DMS114 treated with DMSO at 0.1 percent for 48 hours (cell line): ENCODE data around the gene GRIN3A.
"Not testable (repeated sequence)": the region's sequence is repeated elsewhere in the genome, so short reads cannot be mapped to it uniquely, and the experiment has no call there.

ENCODE experiments used
- DNase-seq: peaks from one replicate; lab custom pipeline; 2025; ENCODE audit not compliant: unreplicated experiment; lab: John Stamatoyannopoulos, UW

GRIN3A gene

GRCh38 chr9:101585740-101586139 is 152.7 kb downstream of the GRIN3A start:
- DNase-seq: no peak

- no peak for DNase-seq
Observed at GRCh38 chr9:101582553-101582952, 155.9 kb downstream of the GRIN3A start.

- DNase-seq: no peak
Observed at GRCh38 chr9:101579711-101580545, 158.5 kb downstream of the GRIN3A start.

GRCh38 chr9:101578378-101578777 is 160.1 kb downstream of the GRIN3A start:
- no peak for DNase-seq

GRCh38 chr9:101574731-101575333 is 163.6 kb downstream of the GRIN3A start:
- DNase-seq: no peak

- no peak for DNase-seq
Observed at GRCh38 chr9:101572316-101572715, 166.1 kb downstream of the GRIN3A start.

GRCh38 chr9:101571114-101571513 is 167.3 kb downstream of the GRIN3A start:
- DNase-seq: no peak

GRCh38 chr9:101569741-101570501 is 168.5 kb downstream of the GRIN3A start:
- no peak for DNase-seq

GRCh38 chr9:101567725-101568350 is 170.6 kb downstream of the GRIN3A start:
- DNase-seq: no peak

GRCh38 chr9:101566904-101567724 is 171.3 kb downstream of the GRIN3A start:
- peak; percentile 8 for DNase-seq

GRCh38 chr9:101564252-101564651 is 174.2 kb downstream of the GRIN3A start:
- no peak for DNase-seq

- no peak for DNase-seq
Observed at GRCh38 chr9:101562966-101563365, 175.5 kb downstream of the GRIN3A start.

GRCh38 chr9:101561740-101562139 is 176.7 kb downstream of the GRIN3A start:
- DNase-seq: no peak

- not testable (repeated sequence) for DNase-seq
Observed at GRCh38 chr9:101549472-101550098, 188.9 kb downstream of the GRIN3A start.

- no peak for DNase-seq
Observed at GRCh38 chr9:101543098-101543735, 195.2 kb downstream of the GRIN3A start.

GRCh38 chr9:101540069-101540468 is 198.4 kb downstream of the GRIN3A start:
- DNase-seq: no peak

GRCh38 chr9:101536938-101537337 is 201.5 kb downstream of the GRIN3A start:
- DNase-seq: no peak

- no peak for DNase-seq
Observed at GRCh38 chr9:101536351-101536750, 202.1 kb downstream of the GRIN3A start.
